Measurements from ENCODE around the gene LRBA.

The LRBA gene

DNA sequence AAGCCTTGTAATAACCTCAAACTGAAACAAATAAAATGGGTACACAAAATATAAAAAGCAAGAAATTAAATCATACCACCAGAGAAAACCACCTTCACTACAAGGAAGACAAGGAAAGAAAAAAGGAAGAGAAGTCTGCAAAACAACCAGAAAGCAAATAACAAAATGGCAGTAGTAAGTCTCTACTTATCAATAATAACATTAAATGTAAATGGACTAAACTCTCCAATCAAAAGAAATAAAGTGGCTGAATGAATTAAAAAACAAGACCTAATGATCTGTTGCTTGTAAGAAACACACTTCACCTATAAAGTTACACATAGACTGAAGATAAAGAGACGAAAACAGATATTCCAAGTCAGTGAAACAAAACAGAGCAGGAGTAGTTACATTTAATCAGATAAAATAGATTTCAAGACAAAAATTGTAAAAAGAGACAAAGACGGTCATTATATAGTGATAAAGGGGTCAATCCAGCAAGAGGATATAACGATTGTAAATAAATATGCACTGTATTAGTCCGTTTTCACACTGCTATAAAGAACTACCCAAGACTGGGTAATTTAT is 289.0 kb downstream of the LRBA start:
- TF ChIP-seq EZH2 (optimal IDR thresholded peaks at IDR 0.05; ENCODE audit: low read depth, low read length) (no peak), CTCF (IDR thresholded peaks at IDR 0.05; ENCODE audit: low read length) (no peak), EZH2phosphoT487 (IDR thresholded peaks at IDR 0.05; ENCODE audit: low read length) (no peak)
- no peak for DNase-seq
- Histone ChIP-seq H3F3A (ENCODE audit: insufficient read depth, low read length) (no peaks in the 10 kb centered on the region), H4K20me1 (ENCODE audit: insufficient read depth, low read length) (no peaks in the 10 kb centered on the region), H3K9me2 (replicated peaks; ENCODE audit: insufficient read depth, low read length) (no peaks in the 10 kb centered on the region), H3K27ac (ENCODE audit: low read length) (no peak overlapping the region), H3K4me3 (ENCODE audit: low read length) (no peak overlapping the region), H3K4me2 (ENCODE audit: low read depth, low read length) (no peak overlapping the region), H3K27me3 (replicated peaks; ENCODE audit: insufficient read depth, low read length) (no peaks in the 10 kb centered on the region), H3K79me2 (ENCODE audit: low read length) (no peaks in the 10 kb centered on the region), H3K9me3 (replicated peaks; ENCODE audit: insufficient read depth, low read length) (no peaks in the 10 kb centered on the region), H3K9ac (ENCODE audit: low read length) (no peak overlapping the region), H3K4me1 (ENCODE audit: low read length) (0 out of 2 replicates have a peak, but pooled peaks cover 2% of the 10 kb centered on the region), H2AFZ (ENCODE audit: low read length) (no peak overlapping the region), H3K36me3 (replicated peaks; ENCODE audit: insufficient read depth, low read length) (no peaks in the 10 kb centered on the region)

- Histone ChIP-seq H3K9me3 (replicated peaks; ENCODE audit: insufficient read depth, low read length) (no peaks in the 10 kb centered on the region), H3K79me2 (ENCODE audit: low read length) (no peaks in the 10 kb centered on the region), H3F3A (ENCODE audit: insufficient read depth, low read length) (no peaks in the 10 kb centered on the region), H3K36me3 (replicated peaks; ENCODE audit: insufficient read depth, low read length) (no peaks in the 10 kb centered on the region), H3K4me3 (ENCODE audit: low read length) (no peak overlapping the region), H3K4me2 (ENCODE audit: low read depth, low read length) (no peak overlapping the region), H4K20me1 (ENCODE audit: insufficient read depth, low read length) (no peaks in the 10 kb centered on the region), H3K4me1 (ENCODE audit: low read length) (0 out of 2 replicates have a peak, but pooled peaks cover 7% of the 10 kb centered on the region), H3K9ac (ENCODE audit: low read length) (no peak overlapping the region), H3K9me2 (replicated peaks; ENCODE audit: insufficient read depth, low read length) (no peaks in the 10 kb centered on the region), H3K27me3 (replicated peaks; ENCODE audit: insufficient read depth, low read length) (no peaks in the 10 kb centered on the region), H2AFZ (ENCODE audit: low read length) (no peak overlapping the region), H3K27ac (ENCODE audit: low read length) (no peak overlapping the region)
- no peak for DNase-seq
- TF ChIP-seq EZH2phosphoT487 (IDR thresholded peaks at IDR 0.05; ENCODE audit: low read length), result no peak
- TF ChIP-seq CTCF (IDR thresholded peaks at IDR 0.05; ENCODE audit: low read length), result no peak
- no peak for TF ChIP-seq EZH2 (optimal IDR thresholded peaks at IDR 0.05; ENCODE audit: low read depth, low read length)
These were observed 291.2 kb downstream of the LRBA start for GRCh38 chr4:150723727-150724411.

GRCh38 chr4:150722908-150723362 is 292.1 kb downstream of the LRBA start:
- DNase-seq, result no peak
- Histone ChIP-seq H3K9me2 (replicated peaks; ENCODE audit: insufficient read depth, low read length) (no peaks in the 10 kb centered on the region), H2AFZ (ENCODE audit: low read length) (no peak overlapping the region), H3K4me2 (ENCODE audit: low read depth, low read length) (no peak overlapping the region), H3K79me2 (ENCODE audit: low read length) (no peaks in the 10 kb centered on the region), H3K27ac (ENCODE audit: low read length) (no peak overlapping the region), H3F3A (ENCODE audit: insufficient read depth, low read length) (no peaks in the 10 kb centered on the region), H3K27me3 (replicated peaks; ENCODE audit: insufficient read depth, low read length) (no peaks in the 10 kb centered on the region), H3K4me3 (ENCODE audit: low read length) (no peak overlapping the region), H3K9me3 (replicated peaks; ENCODE audit: insufficient read depth, low read length) (no peaks in the 10 kb centered on the region), H3K36me3 (replicated peaks; ENCODE audit: insufficient read depth, low read length) (no peaks in the 10 kb centered on the region), H3K9ac (ENCODE audit: low read length) (no peak overlapping the region), H4K20me1 (ENCODE audit: insufficient read depth, low read length) (no peaks in the 10 kb centered on the region), H3K4me1 (ENCODE audit: low read length) (0 out of 2 replicates have a peak, but pooled peaks cover 7% of the 10 kb centered on the region)
- no peak for TF ChIP-seq EZH2 (optimal IDR thresholded peaks at IDR 0.05; ENCODE audit: low read depth, low read length)
- no peak for TF ChIP-seq CTCF (IDR thresholded peaks at IDR 0.05; ENCODE audit: low read length)
- TF ChIP-seq EZH2phosphoT487 (IDR thresholded peaks at IDR 0.05; ENCODE audit: low read length), result no peak

Measured in MM.1S (cell line).